ENCODE measurements around the gene CPSF2. TPM values are rescaled to one million over a fixed set of nuclear protein-coding genes. Genes with fewer than 3 reads are reported as not detected.

CPSF2 gene
- total and polyA plus RNA-seq, 2 of the 13 experiments (the other 11 are each of a cell fraction or from before 2014, with no cell fraction given), result 14.3 to 67.9 TPM

GRCh38 chr14:92217936-92218335 lies 96.2 kb downstream of the CPSF2 start (continued):
- TF ChIP-seq ZGPAT (CRISPR knock-in tag; IDR thresholded peaks at IDR 0.05), result no peak
- no peak for TF ChIP-seq BRD4 (CRISPR knock-in tag; IDR thresholded peaks at IDR 0.05)
- TF ChIP-seq HDAC1 (CRISPR knock-in tag; IDR thresholded peaks at IDR 0.05), result no peak
- no peak for TF ChIP-seq PAF1 (CRISPR knock-in tag; IDR thresholded peaks at IDR 0.05)
- TF ChIP-seq TRAFD1 (CRISPR knock-in tag; IDR thresholded peaks at IDR 0.05; ENCODE audit: borderline replicate concordance), result no peak
- TF ChIP-seq ZBTB25 (CRISPR knock-in tag; IDR thresholded peaks at IDR 0.05), result no peak
- no peak for TF ChIP-seq CENPX (CRISPR knock-in tag; IDR thresholded peaks at IDR 0.05)
- no peak for TF ChIP-seq NCOA2 (CRISPR knock-in tag; IDR thresholded peaks at IDR 0.05)

Other genes starting within 250 kb of the CPSF2 start
- 0.60 and 0.77 TPM in 2 replicates for gene FBLN5, start 174.3 kb upstream of the CPSF2 start, total RNA-seq (2016; rRNA removed; fragmentation: Illumina TruSeq; extraction: Trizol)
- 0.38 and 0.71 TPM in 2 replicates for gene FBLN5, start 174.3 kb upstream of the CPSF2 start, polyA plus RNA-seq (2011; rRNA removed)
- gene TRIP11, start 81.9 kb upstream of the CPSF2 start, total RNA-seq (2016; rRNA removed; fragmentation: Illumina TruSeq; extraction: Trizol), result 32.8 and 51.4 TPM in 2 replicates
- 10.5 and 10.9 TPM in 2 replicates for gene TRIP11, start 81.9 kb upstream of the CPSF2 start, polyA plus RNA-seq (2011; rRNA removed)
- 17.3 and 30.2 TPM in 2 replicates for gene ATXN3, start 15.4 kb upstream of the CPSF2 start, total RNA-seq (2016; rRNA removed; fragmentation: Illumina TruSeq; extraction: Trizol)
- 12.1 and 14.9 TPM in 2 replicates for gene ATXN3, start 15.4 kb upstream of the CPSF2 start, polyA plus RNA-seq (2011; rRNA removed)
- 281 and 308 TPM in 2 replicates for gene NDUFB1, start 263 bp upstream of the CPSF2 start, total RNA-seq (2016; rRNA removed; fragmentation: Illumina TruSeq; extraction: Trizol)
- 161 and 181 TPM in 2 replicates for gene NDUFB1, start 263 bp upstream of the CPSF2 start, polyA plus RNA-seq (2011; rRNA removed)
- not detected in 2 replicates for gene SLC24A4, start 201.2 kb downstream of the CPSF2 start, total RNA-seq (2016; rRNA removed; fragmentation: Illumina TruSeq; extraction: Trizol)
- not detected in 2 replicates for gene SLC24A4, start 201.2 kb downstream of the CPSF2 start, polyA plus RNA-seq (2011; rRNA removed)